ENCODE results near the gene C9orf152. TPM values are rescaled to one million over a fixed set of nuclear protein-coding genes. Genes with fewer than 3 reads are reported as not detected.

The C9orf152 gene
- total and polyA plus RNA-seq, 9 of the 15 experiments (the other 6 are each of a cell fraction or from before 2014, with no cell fraction given), result not detected

GRCh38 chr9:110189559-110190320 lies 18.2 kb downstream of the C9orf152 start:
- WGBS (ENCODE audit: insufficient coverage, low coverage, missing lambda C conversion rate), result 1% methylated on average over 6 of the region's 6 CpGs
- DNase-seq (ENCODE audit: extremely low read depth in 1 of 4, low spot score in 3 of 4), result no peak
- H3K4me3 ChIP-seq, result no peak overlapping the region
- no peak overlapping the region for H3K27ac ChIP-seq (ENCODE audit: extremely low read depth, low read depth, low read length)
- H3K9me1 ChIP-seq (ENCODE audit: control insufficient read depth, insufficient read depth, low read length), result no peaks in the 10 kb centered on the region
- FAIRE-seq, result no peak
- ATAC-seq, result no peak
- in situ Hi-C loops (cut with MboI) (loop anchor here (25.0 kb wide), 1 partner anchor 1098 kb away; no protein-coding TSS in a partner anchor), intact Hi-C loops (cut with micrococcal nuclease) (loop anchor here (10.0 kb wide), 2 partner anchors 235 to 1115 kb away; no protein-coding TSS in a partner anchor)
- H3K9me3 ChIP-seq (replicated peaks; ENCODE audit: control insufficient read depth, insufficient read depth, low read depth, low read length), result no peaks in the 10 kb centered on the region
- no TSS peak for BruUV-seq (replicated peaks)
- H3K27me3 ChIP-seq (ENCODE audit: control insufficient read depth in 2 of 2, insufficient read depth in 2 of 2, low read length in 2 of 2), result peaks cover 0 to 1% of the 10 kb centered on the region in 2 experiments; a peak in 1 of 5 replicates
- H3K4me2 ChIP-seq (ENCODE audit: insufficient read depth, low read length), result no peak overlapping the region
- TF ChIP-seq ZBTB2 (IDR thresholded peaks at IDR 0.05) (no peak), TBP (optimal IDR thresholded peaks at IDR 0.05; ENCODE audit: low read depth, low read length) (no peak), PATZ1 (CRISPR knock-in tag; IDR thresholded peaks at IDR 0.05; ENCODE audit: borderline replicate concordance) (no peak), TFAM (CRISPR knock-in tag; conservative IDR thresholded peaks at IDR 0.05) (no peak), ZC3H4 (CRISPR knock-in tag; IDR thresholded peaks at IDR 0.05; ENCODE audit: borderline replicate concordance) (no peak)
- H3K79me2 ChIP-seq (ENCODE audit: control insufficient read depth, insufficient read depth, low read length), result no peaks in the 10 kb centered on the region
- no peak overlapping the region for H2AFZ ChIP-seq (ENCODE audit: low read depth, low read length)
- H3K9ac ChIP-seq (ENCODE audit: insufficient read depth in 1 of 2, low read depth in 2 of 2, low read length in 2 of 2), result no peak overlapping the region
- no peaks in the 10 kb centered on the region for H4K20me1 ChIP-seq (replicated peaks; ENCODE audit: control insufficient read depth, insufficient read depth, low read length)
- H3K4me1 ChIP-seq (replicated peaks in 1 of 2; ENCODE audit: control insufficient read depth in 2 of 2, insufficient read depth in 2 of 2, low read length in 2 of 2), result no peaks in the 10 kb centered on the region; a peak in 1 of 5 replicates
- H3K36me3 ChIP-seq (ENCODE audit: control insufficient read depth, insufficient read depth, low read length), result no peaks in the 10 kb centered on the region
- ChIA-PET POLR2A (no interaction called here), CTCF (ENCODE audit: low intra/inter-chr PET ratio) (no interaction called here)

Data from K562 (cell line).